NCI-H2171 treated with DMSO at 0.1 percent for 48 hours (cell line): ENCODE measurements around the gene VMO1.

Experiments used
- DNase-seq: peaks from one replicate; lab custom pipeline; 2025; lab: John Stamatoyannopoulos, UW

Gene VMO1

GRCh38 chr17:4764595-4764994 is 21.6 kb downstream of the VMO1 start:
- no peak for DNase-seq

DNA sequence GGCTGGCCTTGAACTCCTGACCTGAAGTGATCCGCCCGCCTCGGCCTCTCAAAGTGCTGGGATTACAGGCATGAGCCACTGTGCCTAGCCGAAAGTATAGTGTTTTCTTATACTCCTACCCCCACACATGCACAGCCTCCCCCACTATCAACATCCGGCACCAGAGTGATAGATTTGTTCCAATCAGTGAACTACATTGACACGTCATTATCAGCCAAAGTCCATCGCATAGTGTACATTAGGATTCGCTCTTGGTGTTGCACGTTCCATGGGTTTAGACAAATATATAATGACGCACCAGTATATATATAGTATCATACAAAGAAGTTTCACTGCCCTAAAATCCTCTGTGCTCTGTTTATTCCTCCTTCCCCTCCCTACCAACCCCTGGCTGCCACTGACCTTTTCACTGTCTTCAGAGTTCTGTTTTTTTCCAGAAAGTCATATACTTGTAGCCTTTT is 26.4 kb downstream of the VMO1 start:
- DNase-seq, result no peak

DNA sequence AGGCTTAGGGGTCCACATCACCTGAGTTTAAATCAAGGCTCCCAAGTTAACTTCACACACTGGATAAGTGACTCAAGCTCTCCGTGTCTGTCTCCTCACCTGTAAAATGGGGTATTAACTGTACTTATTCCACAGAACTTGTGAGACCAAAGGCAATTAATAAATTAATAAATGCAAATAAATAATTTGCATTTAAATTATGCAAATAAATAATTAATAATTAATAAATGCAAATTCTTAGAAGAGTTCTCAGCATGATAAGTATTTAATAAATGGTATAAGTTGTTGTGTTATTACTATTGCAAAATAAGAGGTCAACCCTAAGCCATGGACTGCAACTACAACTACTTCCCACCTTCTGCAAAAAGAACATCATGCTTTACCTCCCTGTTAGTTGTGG is 32.8 kb downstream of the VMO1 start:
- no peak for DNase-seq

DNA sequence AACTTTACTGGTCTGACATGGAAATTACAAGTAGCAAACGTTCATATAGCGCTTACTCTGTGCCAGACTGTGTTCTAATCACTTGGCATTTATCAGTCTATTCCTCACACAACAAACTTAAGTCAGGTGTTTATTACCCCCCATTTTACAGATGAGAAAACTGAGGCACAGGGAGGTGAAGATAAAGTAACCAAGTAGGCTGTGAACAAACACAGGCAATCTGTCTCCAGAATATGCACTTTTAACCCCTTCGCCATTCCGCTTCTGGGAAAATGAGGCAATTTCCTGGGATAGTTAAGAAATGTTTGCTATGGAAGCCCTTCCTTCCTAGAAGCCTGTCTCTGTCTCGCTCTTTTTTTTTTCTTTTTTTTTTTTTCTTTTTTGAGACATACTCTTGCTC is 34.2 kb downstream of the VMO1 start:
- DNase-seq, result no peak

- no peak for DNase-seq
These were observed 35.6 kb downstream of the VMO1 start for GRCh38 chr17:4750606-4751005.

GRCh38 chr17:4748686-4749085 is 37.5 kb downstream of the VMO1 start:
- DNase-seq, result no peak

- DNase-seq, result no peak
These were observed 38.3 kb downstream of the VMO1 start for GRCh38 chr17:4747847-4748246.

DNA sequence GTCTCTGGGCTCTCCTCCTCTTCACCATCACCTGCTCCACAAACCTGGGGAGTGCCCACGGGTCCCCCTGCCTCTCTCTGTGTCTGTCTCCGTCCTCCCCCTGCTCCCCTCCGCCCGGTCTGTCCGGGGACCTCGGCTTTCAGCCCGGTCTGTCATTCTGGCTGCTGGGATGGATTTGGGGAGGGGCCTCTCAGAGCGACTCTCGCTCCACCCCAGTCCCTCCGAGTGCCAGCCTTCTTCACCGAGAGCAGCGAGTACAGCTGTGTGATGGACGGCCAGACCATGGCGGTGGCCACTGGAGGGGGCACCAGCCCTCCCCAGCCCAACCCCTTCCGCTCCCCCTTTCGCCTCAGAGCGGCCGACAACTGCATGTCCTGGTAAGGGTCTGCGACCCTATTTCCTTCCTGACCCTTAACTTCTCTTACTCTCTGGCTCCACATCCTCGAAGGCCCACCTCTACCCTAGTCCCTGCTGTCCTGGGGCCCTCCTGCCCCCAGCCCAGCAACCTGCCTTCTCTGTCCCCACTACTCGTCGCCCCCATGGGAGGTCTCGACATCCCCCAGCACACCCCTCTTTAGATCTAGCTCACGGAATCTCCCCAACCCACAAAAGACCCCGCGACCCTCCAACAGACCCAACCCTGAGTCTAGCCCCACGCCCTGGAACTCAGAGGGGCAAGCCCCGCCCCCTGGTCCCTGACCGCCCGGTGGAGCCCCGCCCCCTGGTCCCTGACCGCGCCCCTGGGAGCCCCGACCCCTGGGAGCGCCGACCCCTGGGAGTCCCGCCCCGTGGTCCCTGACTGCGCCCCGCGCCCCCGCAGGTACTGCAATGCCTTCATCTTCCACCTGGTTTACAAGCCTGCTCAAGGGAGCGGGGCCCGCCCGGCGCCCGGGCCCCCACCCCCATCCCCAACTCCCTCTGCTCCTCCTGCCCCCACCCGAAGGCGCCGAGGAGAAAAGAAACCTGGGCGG is 40.9 kb downstream of the VMO1 start:
- no peak for DNase-seq

DNA sequence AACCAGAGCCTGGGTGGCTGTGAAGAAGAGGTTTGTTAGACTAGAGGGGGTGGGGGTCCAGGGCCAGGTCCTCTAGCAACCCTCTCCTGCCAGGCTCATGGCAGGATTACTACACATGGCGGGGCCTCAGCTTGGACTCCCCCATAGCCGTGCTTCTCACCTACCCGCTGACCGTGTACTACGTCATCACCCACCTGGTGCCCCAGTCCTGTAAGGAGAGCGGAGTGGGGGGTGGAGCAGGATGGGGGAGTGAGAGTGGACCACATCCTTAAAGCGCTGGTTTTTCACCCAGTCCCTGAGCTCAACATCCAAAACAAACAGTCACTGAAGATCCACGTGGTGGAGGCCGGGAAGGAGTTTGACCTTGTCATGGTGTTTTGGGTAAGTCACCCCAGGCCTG is 42.3 kb downstream of the VMO1 start:
- DNase-seq, result no peak

DNA sequence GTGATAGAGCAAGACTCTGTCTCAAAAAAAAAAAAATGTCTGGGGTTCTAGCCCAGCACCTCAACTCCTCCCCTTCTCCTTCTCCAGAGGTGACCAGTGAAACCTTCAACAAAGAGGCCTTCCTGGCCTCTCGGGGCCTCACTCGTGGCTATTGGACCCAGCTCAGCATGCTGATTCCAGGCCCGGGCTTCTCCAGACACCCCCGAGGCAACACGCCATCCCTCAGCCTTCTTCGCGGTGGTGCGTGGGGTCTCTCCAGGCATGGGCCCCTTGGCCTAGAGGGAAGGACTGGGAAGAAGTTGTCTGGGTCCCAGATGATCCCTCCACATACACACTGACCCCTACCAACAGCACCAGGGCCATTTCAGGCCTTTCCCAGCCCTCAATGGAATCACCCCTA is 42.9 kb downstream of the VMO1 start:
- DNase-seq, result no peak

DNA sequence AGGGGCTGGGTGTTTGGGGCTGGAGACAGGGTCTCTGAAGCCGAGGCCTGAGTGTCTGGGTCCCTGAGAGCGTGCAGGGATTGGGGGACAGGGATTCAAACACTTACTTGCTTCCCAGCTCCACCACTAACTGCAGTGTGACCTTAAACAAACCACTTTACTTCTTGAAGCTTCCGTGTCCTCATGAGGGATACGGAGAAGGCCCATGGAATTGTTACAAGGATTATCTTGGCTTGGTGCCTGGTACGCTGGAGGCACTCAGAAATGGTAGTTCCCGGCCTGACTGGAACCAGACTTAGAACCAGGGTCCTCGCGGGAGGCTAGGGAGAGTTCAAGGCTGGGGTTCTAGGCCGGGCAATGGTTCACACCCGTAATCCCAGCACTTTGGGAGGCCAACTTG is 43.5 kb downstream of the VMO1 start:
- no peak for DNase-seq

DNA sequence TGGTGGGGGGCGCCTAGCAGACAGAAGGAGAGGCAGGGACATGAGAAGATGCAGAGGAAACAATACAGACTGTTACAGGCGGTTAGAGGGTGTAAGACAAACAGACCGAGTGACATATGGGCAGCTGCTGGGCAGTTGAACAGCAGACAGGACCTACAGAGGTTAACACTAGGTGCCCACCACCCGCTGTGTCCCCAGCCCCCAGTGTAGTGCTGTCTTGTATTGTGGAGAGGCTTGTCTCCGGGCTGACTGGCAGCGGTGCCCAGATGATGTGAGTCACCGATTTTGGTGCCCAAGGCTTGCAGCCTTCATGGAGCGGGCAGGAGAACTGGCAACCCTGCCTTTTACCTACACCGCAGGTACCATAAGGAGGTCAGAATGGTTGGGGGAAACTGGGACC is 44.0 kb downstream of the VMO1 start:
- DNase-seq, result no peak

- no peak for DNase-seq
These were observed 44.6 kb downstream of the VMO1 start for GRCh38 chr17:4741544-4741943.

DNA sequence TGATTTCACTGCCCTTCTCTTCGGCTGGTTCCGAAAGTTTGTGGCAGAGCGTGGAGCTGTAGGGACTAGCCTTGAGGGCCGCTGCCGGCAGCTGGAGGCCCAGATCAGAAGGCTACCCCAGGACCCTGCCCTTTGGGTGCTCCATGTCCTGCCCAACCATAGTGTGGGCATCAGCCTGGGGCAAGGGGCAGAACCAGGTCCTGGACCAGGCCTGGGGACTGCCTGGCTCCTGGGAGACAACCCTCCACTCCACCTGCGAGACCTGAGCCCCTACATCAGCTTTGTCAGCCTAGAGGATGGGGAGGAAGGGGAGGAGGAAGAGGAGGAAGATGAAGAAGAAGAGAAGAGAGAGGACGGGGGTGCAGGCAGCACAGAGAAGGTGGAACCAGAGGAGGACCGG is 45.6 kb downstream of the VMO1 start:
- DNase-seq, result no peak

DNA sequence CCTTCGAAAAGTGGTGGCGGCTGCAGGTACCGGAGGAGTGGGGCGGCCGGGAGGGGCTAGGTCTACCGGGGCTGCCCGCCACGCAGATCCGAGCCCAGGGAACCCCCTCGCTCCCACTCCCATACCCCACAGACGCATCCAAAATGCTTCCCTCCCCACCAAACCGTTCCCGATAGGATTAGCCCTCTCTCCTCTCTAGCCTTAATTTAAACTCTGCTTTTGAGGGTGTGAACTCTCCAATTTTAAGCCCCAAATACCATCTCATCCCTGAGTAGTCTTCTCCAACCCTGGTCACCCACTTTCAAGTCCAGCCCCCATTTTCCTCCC is 46.2 kb downstream of the VMO1 start:
- no peak for DNase-seq

DNA sequence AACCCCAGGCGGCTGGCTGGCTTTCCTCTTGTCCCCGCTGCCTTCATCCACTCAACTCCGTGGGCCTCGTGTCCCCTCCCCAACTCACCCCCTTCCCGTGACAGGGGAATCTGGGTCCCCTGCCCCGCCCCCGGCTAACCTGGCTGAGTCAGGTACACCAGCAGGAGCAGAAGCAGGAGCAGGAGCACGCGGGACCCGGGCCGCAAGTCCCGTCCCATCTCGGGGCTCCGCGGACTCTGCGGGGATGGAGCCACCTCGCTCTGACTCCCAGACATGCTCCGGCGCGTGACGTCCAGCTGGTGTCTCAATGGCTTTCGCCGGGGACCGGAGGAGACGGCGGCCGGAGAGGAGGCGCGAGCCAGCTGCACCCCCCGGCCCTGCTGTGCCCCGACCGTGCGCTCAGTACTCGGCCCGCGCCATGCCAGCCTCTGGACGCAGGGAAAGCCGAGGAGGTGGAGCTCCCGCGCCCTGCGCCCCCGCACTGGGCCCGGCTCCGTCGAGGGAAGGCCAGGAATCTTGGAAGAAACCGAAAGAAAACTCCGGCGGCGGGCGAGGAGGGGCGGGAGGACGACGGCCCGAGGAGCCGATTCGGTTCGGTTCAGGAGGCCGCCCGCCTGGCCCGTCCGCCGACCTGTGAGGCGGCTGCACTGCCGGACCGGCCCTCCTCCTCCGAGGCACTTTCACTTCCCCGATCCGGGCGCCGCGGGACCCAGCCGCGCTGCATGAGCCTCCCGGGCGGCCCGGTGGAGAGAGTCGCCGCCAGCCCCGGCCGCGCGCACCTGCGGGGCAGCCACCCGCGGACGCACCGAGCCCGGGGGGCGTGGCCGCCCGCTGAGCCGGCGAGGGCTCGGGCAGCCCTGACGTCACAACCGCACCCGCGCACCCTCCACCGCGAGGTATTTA is 46.8 kb downstream of the VMO1 start, which contains the start of the genes CXCL16 and ZMYND15:
Gene CXCL16, minus strand, starts transcription at position 807 of the 903 bp plus-strand sequence. Its CDS starts 589 bp downstream, at position 218.
Gene ZMYND15, plus strand, starts transcription at position 712 of the 903 bp plus-strand sequence. CDS start 716 bp downstream, outside the sequence.
- DNase-seq, result no peak

- DNase-seq, result no peak
These were observed 47.7 kb downstream of the VMO1 start for GRCh38 chr17:4738136-4739121.

DNA sequence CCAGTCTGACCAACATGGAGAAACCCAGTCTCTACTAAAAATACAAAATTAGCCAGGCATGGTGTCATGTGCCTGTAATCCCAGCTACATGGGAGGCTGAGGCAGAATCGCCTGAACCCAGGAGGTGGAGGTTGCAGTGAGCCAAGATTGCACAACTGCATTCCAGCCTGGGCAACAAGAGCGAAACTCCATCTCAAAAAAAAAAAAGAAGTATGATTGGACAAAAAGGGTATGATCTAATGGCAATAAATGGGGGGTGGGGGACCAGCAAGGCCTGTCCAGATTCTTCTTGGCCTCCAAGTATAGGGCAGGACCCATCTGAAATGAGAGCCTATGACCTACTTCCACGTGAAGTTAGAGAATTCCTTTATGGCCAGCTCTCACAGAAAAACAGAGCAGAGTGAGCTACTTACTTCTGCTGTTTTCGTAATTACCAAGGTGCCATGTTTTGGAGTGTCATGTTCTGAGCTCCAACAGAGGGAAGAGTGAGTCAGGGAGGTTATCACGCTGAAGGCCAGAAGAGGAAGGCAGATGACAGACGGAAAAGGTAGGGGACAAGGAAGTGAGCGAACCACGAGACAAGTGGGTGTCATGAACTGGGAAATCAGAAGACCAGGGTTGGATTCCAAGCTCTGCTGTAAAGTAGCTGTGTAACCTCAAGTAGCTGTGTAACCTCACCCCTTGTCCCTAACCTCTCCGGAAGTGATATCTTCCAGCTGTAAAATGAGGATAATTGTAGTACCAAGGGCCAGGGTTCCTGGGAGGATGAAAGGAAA is 50.1 kb downstream of the VMO1 start:
- DNase-seq, result no peak
